SU-DHL-6 (cell line): Measurements from ENCODE around the gene MRM1.
A peak's percentile ranks its signal among the peaks of the same experiment; 100 is the strongest.

Experiments used
- H2AFZ ChIP-seq: fragments of 200-600 bp; sonication (generic); 2 replicates; pipeline ENCODE4 v1.6.1; 2014; ENCODE audit warnings: low read depth, mild to moderate bottlenecking, moderate library complexity, mixed read lengths, antibody characterized with exemption, low read length; ENCODE audit not compliant: severe bottlenecking
- H3F3A ChIP-seq: fragments of 200-600 bp; shearing (Covaris generic); 2 replicates; pipeline ENCODE4 v1.6.0; 2016; ENCODE audit warnings: antibody characterized with exemption, mild to moderate bottlenecking; ENCODE audit not compliant: insufficient read depth
- H3K27ac ChIP-seq: fragments of 200-600 bp; sonication (generic); 2 replicates; pipeline ENCODE4 v1.5.1; 2016; ENCODE audit warnings: low read depth, mild to moderate bottlenecking, low read length, moderate library complexity, mixed read lengths
- H3K27me3 ChIP-seq: fragments of 200-600 bp; sonication (generic), shearing (Covaris generic); 2 replicates; pipeline ENCODE4 v1.6.0; 2014; ENCODE audit warnings: mild to moderate bottlenecking, low read length
- H3K36me3 ChIP-seq: fragments of 200-600 bp; sonication (generic); 2 replicates; pipeline ENCODE4 v1.6.1; 2014; ENCODE audit warnings: mild to moderate bottlenecking, low read length, mixed read lengths
- H3K4me2 ChIP-seq: fragments of 300-600, 200-600 bp; shearing (Covaris generic), sonication (generic); 2 replicates; pipeline ENCODE4 v1.6.0; 2014; ENCODE audit warnings: low read length, low read depth, mild to moderate bottlenecking; ENCODE audit not compliant: poor library complexity, severe bottlenecking
- H3K4me3 ChIP-seq: fragments of 200-600 bp; sonication (generic); 2 replicates; pipeline ENCODE4 v1.5.1; 2014; ENCODE audit warnings: antibody characterized with exemption, low read length, mild to moderate bottlenecking, mixed read lengths; ENCODE audit not compliant: insufficient read depth, poor library complexity, severe bottlenecking
- H3K79me2 ChIP-seq: fragments of 200-600 bp; sonication (generic); 2 replicates; pipeline ENCODE4 v1.6.1; 2014; ENCODE audit warnings: mild to moderate bottlenecking, low read length, moderate library complexity; ENCODE audit not compliant: insufficient read depth
- H3K9ac ChIP-seq: fragments of 200-600 bp; sonication (generic); 2 replicates; pipeline ENCODE4 v1.7.0; 2014; ENCODE audit warnings: mild to moderate bottlenecking, low read length
- H3K9me2 ChIP-seq: fragments of 200-600 bp; sonication (generic); replicated peaks from 2 replicates; pipeline ENCODE4 v1.6.1; 2014; ENCODE audit warnings: low read length; ENCODE audit not compliant: insufficient read depth
- H3K9me3 ChIP-seq: fragments of 200-600 bp; sonication (generic); 2 replicates; pipeline ENCODE4 v1.6.1; 2014; ENCODE audit warnings: low read length, mixed read lengths; ENCODE audit not compliant: insufficient read depth
- H4K20me1 ChIP-seq: fragments of 200-600 bp; sonication (generic); 2 replicates; pipeline ENCODE4 v1.6.1; 2014; ENCODE audit warnings: low read depth, mild to moderate bottlenecking, antibody characterized with exemption, low read length, moderate library complexity, mixed read lengths
- CTCF ChIP-seq: fragments of 200-600 bp; sonication (generic); IDR thresholded peaks from one replicate; pipeline ENCODE4 v1.5.1; 2017; ENCODE audit warnings: antibody characterized with exemption, mild to moderate bottlenecking, low read length, moderate library complexity; ENCODE audit not compliant: insufficient read depth, poor library complexity, severe bottlenecking
- EZH2phosphoT487 ChIP-seq: fragments of 200-600 bp; sonication (generic), shearing (Covaris generic); conservative IDR thresholded peaks from 2 replicates; pipeline ENCODE4 v1.6.1; 2018; ENCODE audit warnings: mild to moderate bottlenecking, antibody characterized with exemption, low read length, moderate library complexity, mixed read lengths

MRM1 gene

DNA sequence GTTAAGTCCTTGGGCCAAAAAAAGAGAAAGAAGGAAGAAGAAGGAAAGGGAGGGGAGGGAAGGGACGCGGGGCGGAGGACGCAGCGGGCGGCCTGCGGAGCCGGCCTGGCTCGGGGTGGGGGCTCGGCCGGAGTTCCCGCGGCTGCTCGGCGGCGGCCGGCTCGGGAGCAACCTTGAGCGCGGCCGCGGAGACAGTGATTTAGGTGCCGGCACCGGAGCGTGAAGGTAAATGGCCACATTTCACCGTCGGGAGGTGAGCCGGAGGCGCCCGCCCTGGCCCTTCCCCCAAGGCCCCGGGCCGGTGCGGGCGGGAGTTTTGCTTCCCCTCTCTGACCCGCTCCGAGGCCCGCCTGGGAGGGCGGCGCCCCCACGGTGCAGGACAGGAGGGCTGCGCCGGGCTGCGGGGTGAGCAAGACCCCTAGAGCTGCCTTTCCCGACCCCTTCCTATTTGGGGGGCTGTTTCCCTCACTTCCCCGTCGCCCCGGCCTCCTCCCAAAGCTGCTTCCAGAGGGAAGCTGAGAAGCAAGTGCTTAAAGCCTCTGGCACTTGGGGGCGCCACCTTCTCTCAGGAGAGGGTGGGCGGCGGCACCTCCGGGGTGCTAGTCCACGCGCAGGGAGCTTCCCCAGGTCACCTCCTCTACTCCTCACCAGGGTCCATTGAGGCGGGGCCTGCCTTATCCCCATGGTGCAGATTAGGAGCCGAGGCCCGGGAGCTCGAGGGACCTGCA is 56.5 kb downstream of the MRM1 start:
- Histone ChIP-seq H3K9ac (no peak overlapping the region), H3K79me2 (no peaks in the 10 kb centered on the region), H3K9me3 (no peaks in the 10 kb centered on the region), H3K36me3 (no peaks in the 10 kb centered on the region), H3K9me2 (no peaks in the 10 kb centered on the region), H3K27me3 (no peaks in the 10 kb centered on the region), H4K20me1 (no peaks in the 10 kb centered on the region), H3K4me3 (no peak overlapping the region), H3K27ac (no peak overlapping the region), H2AFZ (no peak overlapping the region), H3F3A (no peaks in the 10 kb centered on the region), H3K4me2 (no peak overlapping the region)
- TF ChIP-seq CTCF (peak; percentile 11), EZH2phosphoT487 (no peak)
